Mucosa of gallbladder (tissue), 1 donor: Measurements from ENCODE around the gene LSMEM2. TPM values are rescaled to one million over a fixed set of nuclear protein-coding genes. Genes with fewer than 3 reads are reported as not detected.

ENCODE experiments used
- DNase-seq: peaks from one replicate; pipeline ENCODE4 v3.0.0-alpha.2; 2020; ENCODE audit warnings: low spot score
- total RNA-seq: library from RNA; stranded (reverse); gene quantifications from one replicate; pipeline ENCODE4 v1.2.1, GENCODE V29; 2021
- donor health status: DM: no; HTN: no; CAD: no.

Gene LSMEM2
- total RNA-seq, 1 donor from 2014 or later = 0.95 TPM

- no peak for DNase-seq
Observed at GRCh38 chr3:50322115-50322385, 43.2 kb downstream of the LSMEM2 start.

- DNase-seq = no peak
Observed at GRCh38 chr3:50322386-50323091, 43.7 kb downstream of the LSMEM2 start, which contains the start of gene HYAL2. Gene HYAL2, minus strand, starts transcription at chr3:50322745. Its CDS starts 2,256 bp downstream, at chr3:50320489.

- no peak for DNase-seq
Observed at GRCh38 chr3:50323092-50323600, 44.3 kb downstream of the LSMEM2 start.

GRCh38 chr3:50323614-50324199 lies 44.8 kb downstream of the LSMEM2 start:
- DNase-seq = no peak

GRCh38 chr3:50324351-50325112 lies 45.6 kb downstream of the LSMEM2 start:
- DNase-seq = no peak

GRCh38 chr3:50325113-50325480 lies 46.2 kb downstream of the LSMEM2 start:
- DNase-seq = no peak

GRCh38 chr3:50325497-50326181 lies 46.8 kb downstream of the LSMEM2 start:
- DNase-seq = no peak

GRCh38 chr3:50326182-50326541 lies 47.3 kb downstream of the LSMEM2 start:
- DNase-seq = no peak

- no peak for DNase-seq
Observed at GRCh38 chr3:50327129-50327528, 48.2 kb downstream of the LSMEM2 start.

- DNase-seq = peak; percentile 98
Observed at GRCh38 chr3:50327943-50328691, 49.2 kb downstream of the LSMEM2 start, which contains the start of gene TUSC2. Gene TUSC2, minus strand, starts transcription at chr3:50328223. Its CDS starts 124 bp downstream, at chr3:50328099.

GRCh38 chr3:50330330-50330729 lies 51.4 kb downstream of the LSMEM2 start:
- DNase-seq = no peak

- DNase-seq = no peak
Observed at GRCh38 chr3:50331364-50331907, 52.5 kb downstream of the LSMEM2 start.

GRCh38 chr3:50333744-50334328 lies 54.9 kb downstream of the LSMEM2 start:
- DNase-seq = no peak

GRCh38 chr3:50334339-50335075 lies 55.6 kb downstream of the LSMEM2 start:
- DNase-seq = no peak

- DNase-seq = no peak
Observed at GRCh38 chr3:50336452-50337174, 57.7 kb downstream of the LSMEM2 start.

- peak; percentile 99 for DNase-seq
Observed at GRCh38 chr3:50337175-50337861, 58.4 kb downstream of the LSMEM2 start.
